HG03025 (cell line): ENCODE data around the gene CABLES1.

Experiments
- ATAC-seq: cut with Tn5 transposase; IDR thresholded peaks from one replicate; pipeline ENCODE4 v1.9.1; 2021; ENCODE audit warnings: mild to moderate bottlenecking, moderate library complexity; ENCODE audit not compliant: unreplicated experiment, low FRiP score

CABLES1 gene

DNA sequence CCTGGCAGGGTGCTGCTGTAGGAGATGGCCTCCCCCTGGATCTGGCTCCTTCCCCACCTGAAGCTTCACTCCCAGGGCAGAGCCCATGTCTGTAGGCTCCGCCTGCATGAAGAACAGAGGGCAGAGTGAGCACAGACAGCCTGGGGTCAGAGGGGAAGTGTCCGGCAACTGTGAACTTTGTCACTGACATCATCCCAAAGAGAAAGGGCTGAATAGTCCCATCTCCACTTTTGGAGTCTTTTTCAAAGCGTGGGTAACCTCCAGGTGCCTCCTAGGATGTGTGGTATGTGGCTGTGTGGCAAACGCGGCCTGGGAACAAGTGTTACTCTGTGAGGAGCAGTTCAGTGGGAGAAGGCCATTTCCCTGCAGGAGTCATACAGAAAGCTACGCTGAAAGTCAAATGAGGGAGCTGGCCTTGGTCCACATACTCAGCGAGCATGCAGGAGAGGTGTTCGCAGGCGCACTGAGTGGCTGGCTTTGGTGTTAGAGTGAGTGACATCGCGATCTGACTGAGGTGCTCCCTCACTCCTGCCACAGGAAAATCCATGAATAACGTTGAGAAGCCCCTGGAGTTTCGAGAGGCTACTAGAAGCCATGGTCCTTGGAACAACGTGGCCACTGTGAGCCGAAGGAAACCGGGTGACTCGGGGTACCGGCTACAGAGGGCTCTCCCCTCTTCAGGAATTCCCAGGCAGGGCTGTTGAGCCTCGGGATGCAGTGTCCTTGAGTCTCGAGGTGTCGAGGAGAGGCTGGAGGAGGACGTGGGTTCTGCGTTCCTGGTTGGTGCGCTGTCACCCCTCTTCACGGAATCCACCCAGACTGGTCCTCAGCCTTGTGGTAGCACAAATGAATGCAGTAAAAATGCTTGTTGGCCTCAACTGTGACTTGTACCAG lies 54.7 kb downstream of the CABLES1 start:
- no peak for ATAC-seq

DNA sequence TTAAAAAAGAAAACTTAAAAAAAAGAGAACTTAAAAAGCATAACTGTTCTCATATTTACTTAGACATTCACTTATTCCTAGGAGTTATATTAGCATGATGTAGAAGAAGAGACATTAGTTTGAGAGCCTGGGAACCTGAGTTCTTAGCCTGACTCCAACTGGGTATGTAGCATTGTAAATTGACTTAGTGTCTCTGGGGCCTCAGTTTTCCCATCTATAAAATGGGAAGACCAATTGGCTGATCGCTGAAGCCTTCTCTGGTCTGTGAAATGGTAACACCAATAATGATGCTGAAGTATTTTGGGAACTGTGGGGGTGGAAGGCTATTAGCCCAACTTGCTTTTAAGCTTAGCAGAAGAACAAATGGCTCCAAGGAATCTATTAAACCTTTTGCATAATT lies 55.9 kb downstream of the CABLES1 start:
- no peak for ATAC-seq

DNA sequence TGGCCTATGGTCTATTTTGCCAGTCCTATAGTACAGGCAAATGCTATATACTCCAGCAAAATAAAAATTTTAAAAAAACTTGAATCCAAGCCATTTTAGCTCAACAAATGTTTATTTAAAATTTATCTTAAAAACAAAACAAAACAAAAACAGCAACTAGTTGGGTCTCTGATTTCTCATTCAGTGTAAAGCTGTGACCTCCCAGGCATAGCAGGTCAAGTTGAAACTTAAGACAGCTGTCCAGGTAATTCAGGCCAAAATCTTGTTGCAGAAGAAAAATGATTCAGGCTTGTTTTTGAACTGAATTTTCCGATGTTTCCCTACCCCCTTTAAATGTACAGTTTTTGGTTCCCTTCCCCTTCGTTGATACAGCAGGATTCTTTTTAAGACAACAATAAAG lies 58.5 kb downstream of the CABLES1 start:
- no peak for ATAC-seq

DNA sequence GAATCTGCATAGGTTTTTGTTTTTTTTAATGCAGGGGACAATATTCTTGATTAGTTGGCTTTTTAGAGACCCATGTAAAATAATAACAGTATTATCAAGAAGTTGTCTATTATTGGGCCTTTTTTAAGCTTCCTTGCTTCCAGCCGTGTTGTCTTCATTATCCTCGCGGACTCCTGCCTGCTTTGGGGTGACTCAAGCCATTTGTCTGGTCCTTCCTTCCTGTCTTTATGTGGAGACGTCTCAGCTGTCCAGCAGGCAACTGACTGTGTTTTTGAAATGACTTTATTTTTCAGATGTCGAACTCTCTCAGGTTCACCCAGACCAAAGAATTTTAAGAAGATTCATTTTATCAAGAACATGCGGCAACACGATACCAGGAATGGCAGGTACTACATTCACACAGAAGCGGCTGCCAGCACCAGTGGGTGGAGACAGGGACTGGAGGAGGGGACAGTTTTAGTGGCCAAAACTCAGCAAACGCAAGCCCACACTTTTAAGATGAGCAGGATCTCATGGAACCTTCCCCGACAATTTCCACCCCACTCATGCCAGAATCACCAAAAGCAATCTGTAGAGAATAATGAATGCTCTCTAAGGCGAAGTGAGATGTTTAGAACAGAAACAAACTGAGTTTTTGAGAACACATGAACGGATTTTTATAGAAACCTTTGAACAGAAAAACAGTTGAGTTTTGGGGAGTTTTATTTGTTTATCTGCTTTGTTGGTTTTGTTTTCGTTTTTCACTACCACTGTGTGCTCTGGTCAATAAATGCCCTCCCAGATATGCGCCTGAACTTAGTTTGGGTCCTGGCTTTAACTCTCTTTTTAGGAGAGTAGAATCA lies 59.1 kb downstream of the CABLES1 start:
- ATAC-seq, result no peak

DNA sequence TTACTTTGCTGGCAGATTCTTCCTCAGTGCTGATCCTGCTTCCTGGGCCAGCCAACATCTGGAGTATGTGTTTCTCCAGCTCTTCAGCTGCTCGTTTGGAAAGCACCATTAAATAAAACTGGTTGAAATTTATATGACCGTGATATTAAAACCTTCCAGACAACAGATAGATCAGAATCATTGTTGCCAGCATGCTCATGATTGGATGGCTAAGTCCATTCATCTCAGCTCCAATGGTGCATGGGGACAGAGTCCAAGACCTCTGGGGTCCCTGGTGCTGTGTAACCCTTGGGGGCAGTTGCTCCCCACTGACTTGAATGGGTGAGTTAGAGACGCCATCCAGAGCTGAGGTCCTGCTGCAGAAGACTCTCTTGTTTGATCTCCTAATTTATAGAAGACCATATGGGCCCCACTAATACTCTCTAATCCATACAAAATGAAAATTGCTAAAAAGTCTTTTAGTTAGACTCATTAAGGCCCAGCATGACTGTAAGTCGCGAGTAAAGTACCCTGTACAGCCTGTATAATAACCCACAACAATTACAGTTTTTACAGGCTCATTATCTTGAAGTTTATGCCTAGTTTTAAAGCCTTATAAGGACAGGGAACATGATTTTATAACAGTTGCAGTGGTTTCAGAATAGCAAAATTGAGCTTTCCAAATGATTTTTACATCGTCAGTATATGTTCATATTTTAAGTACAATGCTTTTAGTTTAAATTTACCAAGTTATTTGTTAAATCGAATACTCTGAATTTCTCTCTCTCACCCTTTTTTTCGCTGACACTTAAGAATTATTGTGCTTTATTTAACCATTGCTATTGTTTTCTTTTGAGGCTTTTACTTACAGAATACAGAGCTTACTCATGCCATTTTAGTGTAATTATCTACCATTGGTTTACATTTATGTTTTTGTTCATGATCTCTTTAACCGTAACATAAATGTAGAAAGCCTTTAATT lies 60.0 kb downstream of the CABLES1 start:
- no peak for ATAC-seq

DNA sequence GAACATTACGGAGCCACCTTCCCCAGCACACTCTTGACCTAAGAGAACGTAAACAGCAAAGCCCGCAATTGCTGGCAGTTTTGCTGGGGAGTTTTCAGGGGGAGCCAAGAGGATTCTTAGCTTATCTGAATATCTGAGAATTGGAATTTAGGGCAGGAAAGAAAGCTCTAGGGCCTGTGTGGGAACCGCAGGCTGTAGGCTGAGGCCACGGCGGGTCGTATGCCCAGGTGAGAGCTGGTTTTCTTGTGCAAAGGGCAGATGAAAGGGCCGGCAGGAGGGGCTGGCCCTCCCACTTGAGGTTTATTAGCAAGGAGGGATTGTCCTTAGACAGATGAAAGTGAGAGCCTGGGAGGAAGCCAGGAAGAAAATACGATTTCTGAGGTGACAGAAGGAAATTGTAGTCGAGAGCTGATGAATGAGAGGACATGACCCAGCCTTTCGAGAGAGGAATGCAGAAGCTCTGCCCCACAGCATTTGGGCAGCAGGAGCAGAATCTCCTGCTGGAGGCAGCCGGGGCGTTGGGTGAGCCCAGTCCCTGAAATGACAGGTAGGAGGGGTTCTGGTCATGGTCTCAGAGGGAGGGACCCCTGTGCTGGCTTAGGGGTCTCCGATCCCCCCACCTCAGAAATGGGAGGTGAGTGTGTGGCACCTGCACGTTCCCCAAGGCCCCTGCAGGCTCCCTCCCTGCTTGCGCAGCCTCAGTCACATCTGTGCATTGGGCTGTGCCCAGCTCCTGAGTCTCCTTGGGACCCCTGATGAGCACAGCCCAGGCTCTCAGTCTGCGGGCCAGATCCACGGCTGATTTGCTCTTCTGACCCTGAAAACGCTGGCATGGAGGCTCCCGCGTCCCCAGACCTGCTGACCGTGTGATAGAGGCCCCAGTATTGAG lies 61.1 kb downstream of the CABLES1 start:
- no peak for ATAC-seq

DNA sequence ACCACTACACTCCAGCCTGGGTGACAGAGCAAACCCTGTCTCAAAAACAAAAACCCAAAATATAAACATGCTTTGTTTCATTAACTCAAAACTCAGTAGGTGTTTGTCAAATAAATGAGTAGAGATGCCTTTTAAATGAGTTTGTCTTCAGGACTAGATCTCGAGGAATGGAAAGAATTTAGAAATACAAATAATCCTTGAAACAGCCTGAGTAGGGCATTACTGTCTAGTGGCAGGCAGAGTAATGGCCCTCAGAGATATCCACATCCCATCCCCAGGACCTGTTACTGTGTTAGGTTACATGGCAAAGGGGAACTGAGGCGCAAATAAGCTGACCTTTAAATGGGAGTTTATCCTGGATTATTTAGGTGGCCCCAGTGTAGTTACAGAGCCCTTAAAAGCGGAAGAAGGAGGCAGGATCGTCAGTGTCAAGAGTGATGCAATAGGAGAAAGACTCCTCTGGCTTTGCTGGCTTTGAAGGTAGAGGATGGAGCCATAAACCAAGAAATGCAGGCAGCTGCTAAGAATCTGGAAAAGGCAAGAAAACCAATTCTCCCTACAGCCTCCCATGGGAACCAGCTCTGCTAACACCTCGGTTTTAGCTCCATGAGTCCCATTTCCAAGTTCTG lies 63.0 kb downstream of the CABLES1 start:
- no peak for ATAC-seq

DNA sequence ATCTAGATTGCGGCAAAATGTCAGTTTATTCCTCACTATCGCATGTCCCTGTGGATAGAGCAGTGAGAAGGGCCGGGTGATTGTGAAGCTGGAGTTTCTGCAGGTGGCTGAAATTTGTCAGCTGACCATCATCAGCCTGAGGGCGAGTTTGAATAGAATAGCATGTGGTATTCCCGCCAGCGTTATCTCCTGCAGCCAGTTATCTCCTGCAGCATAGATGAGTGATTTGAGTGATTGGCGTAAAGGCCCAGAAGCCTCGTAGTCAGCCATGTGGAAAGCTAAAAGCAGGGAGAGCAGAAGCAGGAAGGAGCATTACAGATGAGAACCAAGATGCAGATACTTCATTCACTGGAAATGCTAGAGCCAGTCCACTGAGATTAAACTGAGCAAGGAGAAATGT lies 65.5 kb downstream of the CABLES1 start:
- no peak for ATAC-seq

DNA sequence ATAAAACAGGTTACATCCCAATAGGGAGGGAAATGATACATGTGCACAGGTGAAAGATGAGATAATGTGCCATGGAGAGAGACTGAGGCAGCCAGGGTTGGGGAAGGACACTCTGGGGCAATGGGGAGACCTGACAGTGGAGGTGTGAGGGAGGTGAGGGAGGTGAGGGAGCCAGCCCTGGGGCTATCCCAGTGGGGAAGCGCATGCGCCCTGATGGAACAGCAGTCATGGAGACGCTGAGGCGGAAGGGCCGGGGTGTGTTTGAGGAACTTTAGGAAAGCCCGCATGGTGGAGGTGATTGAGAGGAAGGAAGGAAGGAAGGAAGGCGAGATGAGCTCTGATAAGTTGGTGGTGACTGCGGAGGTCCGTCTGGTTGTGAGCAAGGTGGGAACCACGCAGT lies 66.5 kb downstream of the CABLES1 start:
- no peak for ATAC-seq

DNA sequence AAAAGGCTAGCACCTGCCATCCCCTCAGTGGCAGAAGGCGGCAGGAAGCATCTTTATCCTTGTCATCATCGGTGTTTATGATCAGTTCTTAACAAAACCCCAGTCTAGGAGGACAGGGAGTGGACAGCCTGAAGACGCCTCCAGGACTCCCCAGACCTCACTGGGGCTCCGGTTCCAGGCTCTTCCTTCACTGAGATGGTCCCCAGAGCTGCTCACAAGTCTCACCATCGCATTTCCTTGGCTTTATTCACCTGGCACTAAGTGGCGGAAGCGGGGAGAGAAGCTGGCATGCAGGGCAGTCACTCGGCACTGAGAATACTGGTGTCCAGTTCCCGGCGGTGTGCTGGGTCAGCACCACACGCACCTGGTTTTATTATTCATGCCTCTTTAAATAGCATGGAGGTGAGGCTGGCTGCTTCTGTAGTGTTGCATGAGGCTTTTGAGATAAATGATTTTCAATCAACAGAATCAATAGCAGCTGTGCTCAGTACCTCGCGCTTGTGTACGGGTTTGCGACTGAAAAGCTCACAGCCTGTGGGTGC lies 68.7 kb downstream of the CABLES1 start:
- no peak for ATAC-seq

DNA sequence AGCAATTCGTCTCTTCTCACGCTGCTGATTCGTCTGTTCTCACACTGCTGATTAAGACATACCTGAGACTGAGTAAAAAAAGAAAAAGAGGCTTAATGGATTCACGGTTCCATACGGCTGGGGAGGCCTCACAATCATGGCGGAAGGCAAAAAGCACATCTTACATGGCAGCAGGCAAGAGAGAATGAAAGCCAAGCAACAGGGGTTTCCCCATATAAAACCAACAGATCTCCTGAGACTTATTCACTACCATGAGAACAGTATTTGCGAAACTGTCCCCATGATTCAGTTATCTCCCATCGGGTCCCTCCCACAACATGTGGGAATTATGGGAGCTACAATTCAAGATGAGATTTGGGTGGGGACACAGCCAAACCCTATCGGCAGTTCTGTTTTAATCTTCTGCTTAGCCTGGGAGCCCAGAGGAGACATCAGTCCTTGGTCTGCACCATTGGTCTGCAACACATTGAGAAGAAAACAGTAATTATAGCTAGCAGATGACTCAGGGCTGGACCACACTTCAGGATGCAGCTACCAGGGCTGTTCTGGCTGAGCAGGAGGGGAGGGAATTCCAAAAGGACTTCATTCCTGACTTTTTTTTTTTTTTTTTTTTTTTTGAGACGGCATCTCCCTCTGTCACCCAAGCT lies 69.4 kb downstream of the CABLES1 start:
- ATAC-seq, result no peak

DNA sequence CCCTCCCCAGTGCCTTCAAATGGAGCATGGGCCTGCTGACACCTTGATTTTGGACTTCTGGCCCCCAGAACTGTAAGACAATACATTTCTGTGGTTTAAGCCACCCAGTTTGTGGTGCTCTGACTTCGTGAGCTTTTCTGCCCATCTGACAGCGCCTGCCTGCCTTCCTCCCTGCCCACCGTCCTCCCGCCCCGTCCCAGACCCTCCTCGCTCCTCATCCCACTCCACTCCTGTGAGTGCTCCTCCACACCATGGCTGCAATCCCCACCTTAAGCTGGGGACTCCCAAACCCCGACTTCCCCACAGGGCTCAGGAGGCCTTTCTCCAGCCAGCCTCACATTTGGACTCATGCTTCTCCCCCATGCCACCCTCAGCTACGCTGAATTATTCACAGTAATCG lies 70.7 kb downstream of the CABLES1 start:
- no peak for ATAC-seq

DNA sequence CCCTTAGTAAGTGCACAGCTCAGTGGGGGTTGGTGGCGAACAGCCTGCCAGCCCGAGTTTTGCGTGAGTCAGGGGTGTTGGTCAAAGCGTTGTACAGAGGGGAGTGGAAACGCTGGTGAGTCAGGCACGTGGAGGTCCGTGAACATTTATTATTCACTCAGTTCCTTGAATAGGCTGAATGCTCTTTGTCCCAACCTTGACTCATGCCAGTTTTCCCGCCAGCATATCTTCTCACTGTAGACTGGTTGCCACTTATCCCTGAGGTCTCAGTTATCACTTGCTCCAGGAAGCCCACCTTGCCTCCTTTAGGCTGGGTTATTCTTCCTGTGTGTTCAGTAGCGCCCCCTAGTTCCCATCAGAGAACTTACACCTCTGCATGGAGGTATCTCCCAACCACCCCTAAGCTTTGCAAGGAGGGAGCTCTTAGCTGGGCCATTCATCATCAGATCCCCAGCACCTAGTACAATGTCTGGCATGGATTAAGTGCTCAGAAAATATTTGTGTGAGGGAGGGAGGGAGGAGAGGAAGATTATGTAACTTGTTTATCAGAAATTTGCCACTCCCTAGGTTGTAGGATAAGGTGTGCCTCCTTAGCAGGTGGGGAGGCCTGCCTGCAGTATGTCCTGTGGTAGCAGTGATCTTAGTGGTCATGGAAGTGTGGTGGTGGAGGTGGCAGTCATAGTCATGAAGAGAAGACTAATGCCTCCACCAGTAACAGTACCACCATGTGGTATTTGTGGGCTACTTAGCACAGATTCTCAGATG lies 72.1 kb downstream of the CABLES1 start:
- ATAC-seq, result no peak

DNA sequence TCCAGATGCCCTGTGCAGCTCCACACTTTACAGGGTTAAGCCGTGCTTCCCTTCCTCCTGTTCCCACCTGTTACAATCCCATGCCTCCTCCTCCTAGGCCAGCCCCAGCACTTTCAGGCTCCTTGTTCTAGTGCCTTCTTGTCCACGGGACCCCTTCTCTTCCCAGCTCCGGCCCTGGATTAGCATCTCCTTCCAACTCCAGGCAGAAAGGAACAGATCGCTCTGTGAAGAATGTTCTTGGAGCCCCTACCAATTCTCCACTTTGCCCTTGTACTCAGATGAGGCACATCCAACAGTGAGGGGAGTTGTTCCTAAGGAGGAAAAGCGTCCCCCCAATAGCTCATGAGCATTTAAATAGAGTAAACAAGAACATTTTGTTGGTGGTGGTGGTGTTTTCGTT lies 72.7 kb downstream of the CABLES1 start:
- no peak for ATAC-seq

DNA sequence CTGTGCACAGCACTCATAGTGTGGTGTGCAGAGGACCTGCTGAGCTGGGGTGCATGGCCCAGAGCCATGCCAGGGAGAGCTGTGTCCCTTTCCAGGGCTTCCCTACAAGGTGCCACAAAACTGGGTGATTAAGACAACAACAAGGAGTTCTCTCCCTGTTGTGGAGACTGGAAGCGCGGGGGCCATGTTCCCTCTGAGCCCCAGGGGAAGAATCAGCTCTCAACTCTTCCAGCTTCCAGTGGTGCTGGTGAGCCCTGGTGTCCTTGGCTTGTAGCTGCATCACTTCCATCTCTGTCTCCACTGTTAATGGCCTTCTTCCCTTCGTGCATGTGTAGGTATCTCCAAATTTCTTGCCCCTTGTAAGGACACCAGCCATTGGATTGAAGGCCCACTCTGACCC lies 73.3 kb downstream of the CABLES1 start:
- no peak for ATAC-seq

DNA sequence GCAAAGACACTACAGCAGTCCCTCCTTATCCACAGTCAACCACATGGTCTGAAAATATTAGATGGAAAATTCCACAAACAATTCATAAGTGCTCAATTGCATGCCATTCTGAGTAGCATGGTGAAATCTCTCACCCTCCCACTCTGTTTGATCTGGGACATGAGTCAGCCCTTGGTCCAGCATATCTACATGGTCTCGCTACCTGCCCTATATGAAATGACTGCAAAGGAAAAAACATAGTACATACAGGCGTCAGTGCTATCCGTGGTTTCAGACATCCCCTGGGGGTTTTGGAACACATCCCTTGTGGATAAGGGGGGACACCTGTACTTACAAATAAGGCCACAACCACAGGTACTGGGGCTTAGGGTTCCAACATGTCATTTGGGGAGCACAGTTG lies 73.7 kb downstream of the CABLES1 start:
- no peak for ATAC-seq

DNA sequence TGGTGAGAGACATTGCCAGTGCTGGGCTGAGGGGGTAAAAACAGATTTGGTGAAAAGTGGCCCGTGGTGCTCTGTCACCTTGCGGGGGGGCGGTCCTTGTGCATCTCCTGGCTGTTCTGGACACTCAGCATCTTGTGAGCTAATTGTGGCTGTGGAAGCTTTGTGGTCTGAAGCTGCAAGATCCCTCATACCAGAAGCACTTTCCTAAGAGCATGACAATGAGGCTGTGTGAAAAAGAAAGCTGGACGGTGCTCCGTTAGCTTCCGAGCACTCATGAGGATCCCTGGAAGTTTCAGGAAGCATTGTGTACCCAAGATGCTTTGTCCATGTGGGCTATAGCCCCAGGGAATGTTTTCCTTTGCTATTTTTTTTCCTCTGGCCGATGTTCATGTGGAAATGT lies 74.5 kb downstream of the CABLES1 start:
- no peak for ATAC-seq

DNA sequence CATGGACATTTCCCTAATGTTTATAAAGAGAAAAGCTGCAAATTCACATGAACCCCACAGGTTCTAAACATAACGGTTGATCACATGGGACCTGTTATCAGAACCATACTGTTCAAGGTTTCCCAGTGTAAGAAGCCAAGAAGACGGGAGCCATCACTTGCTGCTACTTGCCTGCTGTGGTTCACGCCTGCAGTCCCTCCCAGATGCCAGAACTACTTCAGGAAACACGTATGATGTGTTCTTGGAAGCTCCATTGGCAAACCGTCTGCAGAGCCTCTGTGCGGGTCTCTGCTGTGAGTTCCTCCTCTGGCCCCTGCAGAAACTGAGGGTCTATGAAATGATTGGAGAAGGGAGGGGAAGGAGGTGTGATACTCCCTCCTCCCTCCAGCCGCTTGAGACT lies 75.2 kb downstream of the CABLES1 start:
- no peak for ATAC-seq
